ENCODE results near the gene PSMA7. TPM values are rescaled to one million over a fixed set of nuclear protein-coding genes. Genes with fewer than 3 reads are reported as not detected.

Gene PSMA7
- polyA plus RNA-seq, 3 donors = 187 to 519 (median 266) TPM

DNA sequence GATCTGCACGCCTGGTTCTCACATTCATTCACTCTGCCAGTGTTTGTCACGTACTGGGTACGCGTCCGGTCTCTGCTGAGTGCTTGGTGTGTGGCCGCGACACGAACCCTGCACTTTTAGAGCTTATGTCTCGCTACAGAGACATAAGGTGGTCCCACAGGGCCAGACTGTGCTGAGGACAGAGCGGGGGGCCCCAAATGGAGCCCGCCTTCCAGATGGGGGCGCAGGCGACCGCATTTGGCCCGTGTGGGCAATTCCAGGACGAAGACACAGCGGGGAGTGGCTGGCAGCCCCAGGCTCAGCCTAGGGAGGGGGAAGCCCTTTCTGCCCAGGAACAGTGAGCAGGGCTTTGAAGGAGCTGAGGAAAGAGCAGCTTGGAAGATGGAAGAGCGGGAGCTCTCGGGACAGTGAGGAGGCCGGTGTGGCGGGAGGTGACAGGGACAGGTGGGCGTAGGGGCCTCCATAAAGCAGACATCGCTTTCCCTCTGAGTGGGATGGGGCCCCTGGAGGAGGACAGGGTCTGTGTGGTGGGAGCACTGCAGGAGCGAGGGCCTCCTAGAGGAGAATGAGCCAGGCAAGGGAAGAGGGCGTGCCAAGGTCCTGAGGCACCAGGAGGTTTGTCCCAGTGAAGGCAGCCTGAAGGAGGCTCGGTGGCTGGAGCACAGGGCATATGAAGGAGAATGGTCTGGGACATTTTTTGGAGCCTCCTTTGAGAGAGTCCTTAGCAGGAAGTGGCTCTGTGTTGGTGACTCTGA lies 31.9 kb upstream of the PSMA7 start:
- WGBS, 3 donors = 94 to 97% (median 97%) methylated on average over 26 of the region's 26 CpGs
- no peak overlapping the region for H3K27ac ChIP-seq (ENCODE audit: low read depth, low read length)

DNA sequence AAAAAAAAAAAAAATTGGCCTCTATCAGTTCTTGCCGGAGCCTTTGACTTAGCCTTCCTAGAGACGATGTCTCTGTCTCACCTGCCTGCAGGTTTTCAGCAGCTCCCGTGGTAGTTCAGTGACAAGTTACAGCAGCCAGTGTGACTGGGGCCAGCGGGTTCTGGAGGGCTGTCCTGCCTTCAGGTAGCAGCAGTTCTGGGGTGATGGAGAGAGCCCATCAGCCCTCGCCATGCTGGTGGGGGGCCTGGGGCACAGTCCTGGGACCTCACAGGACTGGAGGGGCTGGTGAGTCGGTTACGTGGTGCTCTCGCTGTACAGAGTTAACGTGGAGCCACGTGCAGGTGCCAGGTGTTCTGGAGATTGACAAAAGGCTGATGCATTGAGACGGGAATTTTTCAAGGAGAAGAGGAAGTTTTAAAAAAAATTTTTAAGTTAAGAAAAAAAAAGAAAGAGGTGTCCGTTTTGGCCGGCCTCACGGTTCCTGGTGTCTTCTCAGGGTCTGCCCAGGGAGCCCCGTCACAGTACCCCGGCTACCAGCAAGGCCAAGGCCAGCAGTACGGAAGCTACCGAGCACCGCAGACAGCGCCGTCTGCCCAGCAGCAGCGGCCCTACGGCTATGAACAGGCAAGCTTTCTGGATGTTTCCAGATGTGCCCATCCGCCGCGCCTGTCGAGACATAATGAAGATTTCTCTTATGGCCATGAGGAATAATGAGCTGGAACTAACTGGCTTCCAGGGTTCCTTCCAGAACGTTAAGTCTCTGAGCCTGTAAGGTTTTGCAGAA lies 31.0 kb upstream of the PSMA7 start:
- H3K27ac ChIP-seq (ENCODE audit: low read depth, low read length) = no peak overlapping the region
- 94 to 96% (median 95%) methylated on average over 28 of the region's 28 CpGs for WGBS, 3 donors

DNA sequence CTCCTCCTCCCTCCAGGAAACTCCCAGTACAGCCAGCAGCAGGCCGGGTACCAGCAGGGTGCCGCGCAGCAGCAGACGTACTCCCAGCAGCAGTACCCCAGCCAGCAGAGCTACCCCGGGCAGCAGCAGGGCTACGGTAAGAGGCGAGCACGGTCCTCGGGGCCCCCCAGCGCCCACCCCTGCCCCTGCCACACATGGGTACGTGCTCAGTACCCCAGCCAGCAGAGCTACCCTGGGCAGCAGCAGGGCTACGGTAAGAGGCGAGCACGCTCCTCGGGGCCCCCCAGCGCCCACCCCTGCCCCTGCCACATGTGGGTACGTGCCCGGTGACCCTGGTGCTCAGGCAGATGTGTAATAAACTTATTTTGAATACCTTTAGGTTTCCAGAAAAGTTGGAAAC lies 29.5 kb upstream of the PSMA7 start:
- 89 to 99% (median 97%) methylated on average over 13 to 18 of the region's 18 CpGs for WGBS, 3 donors
- H3K27ac ChIP-seq (ENCODE audit: low read depth, low read length) = no peak overlapping the region

DNA sequence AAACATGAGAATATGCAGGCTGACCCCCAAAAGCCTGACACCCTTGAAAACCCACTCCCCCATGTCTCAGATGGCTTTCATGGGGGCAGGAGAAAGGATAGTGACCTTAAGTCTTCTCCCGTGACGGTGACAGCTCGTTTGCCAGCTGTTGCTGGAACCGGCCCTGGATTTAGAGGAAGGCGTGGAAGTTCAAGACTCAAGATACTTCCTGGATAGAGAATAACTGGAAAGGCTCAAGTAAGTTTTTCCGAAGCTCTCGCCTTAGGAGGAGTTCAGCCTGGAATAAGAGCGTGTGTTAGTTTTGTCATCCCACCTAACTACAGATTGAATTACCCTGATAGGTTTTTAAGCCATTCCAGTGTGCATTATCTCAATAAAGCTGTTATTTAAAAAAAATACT lies 28.1 kb upstream of the PSMA7 start:
- no peak overlapping the region for H3K27ac ChIP-seq (ENCODE audit: low read depth, low read length)
- WGBS, 3 donors = 76 to 85% (median 79%) methylated on average over 8 of the region's 8 CpGs

DNA sequence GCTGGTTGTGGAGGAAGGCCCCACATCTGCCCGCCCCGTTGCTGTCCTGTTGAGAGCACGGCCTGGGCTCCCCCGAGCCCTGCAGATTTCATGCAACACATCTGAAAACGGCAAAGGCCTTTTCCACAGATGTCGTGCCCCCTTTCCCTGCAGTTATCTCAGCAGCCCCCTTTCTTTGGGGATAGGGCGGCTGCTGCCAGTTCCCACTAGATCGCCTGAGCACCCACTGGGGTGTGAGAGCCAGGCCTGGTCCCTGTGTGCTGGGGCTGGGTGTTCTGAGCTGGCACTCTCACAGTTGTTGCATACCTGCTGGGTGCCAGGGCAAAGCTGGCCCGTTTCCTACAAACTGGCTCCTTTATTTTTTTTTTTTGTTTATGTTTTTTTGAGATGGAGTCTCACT lies 27.3 kb upstream of the PSMA7 start:
- 94 to 95% (median 94%) methylated on average over 9 of the region's 9 CpGs for WGBS, 3 donors
- H3K27ac ChIP-seq (ENCODE audit: low read depth, low read length) = peak overlapping the region; percentile 17

DNA sequence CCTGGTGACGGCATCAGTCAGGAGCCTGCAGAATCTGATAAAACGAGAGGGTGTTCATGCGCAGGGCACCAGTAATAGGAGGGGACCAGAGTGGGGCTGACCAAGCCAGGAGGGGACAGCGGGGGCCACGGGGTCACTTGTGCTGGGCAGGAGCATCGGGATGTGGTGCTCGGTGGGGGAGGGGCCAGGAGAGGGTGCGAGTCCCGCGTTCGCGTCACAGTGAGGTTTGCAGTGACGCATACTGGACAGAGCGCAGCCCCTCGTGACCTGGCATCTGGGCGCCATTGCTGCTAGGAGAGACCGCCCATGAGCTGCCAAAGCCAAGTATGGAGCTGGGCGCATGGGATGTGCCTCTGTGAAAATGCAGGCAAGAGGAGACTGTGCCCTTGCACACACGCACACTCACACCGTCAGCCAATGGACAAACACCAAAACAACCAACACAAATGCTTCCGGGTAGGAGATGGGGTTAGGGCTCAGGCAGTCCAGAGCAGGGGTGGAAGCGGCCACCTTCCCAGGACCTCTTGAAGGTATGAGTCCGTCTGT lies 25.8 kb upstream of the PSMA7 start:
- no peak overlapping the region for H3K27ac ChIP-seq (ENCODE audit: low read depth, low read length)
- 95 to 97% (median 96%) methylated on average over 21 to 23 of the region's 23 CpGs for WGBS, 3 donors

DNA sequence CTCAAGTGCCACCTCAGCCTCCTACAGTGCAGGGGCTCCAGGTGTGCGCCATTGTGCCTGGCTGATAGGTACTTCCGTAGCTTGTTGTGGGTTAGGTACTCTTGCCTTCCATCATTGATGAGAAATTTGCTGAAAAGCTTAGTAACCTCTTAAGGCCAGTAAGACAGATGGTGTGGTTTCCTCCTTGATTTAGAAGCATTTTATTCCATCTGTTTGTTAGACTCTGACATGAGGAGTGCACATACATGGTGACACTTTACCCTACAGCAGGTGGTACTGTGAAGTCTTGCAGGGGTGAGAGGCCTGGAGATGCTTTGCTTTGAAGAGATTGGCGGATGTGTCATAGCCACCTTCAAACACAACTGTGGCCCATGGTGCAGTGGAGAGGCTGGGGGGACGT lies 24.9 kb upstream of the PSMA7 start:
- no peak overlapping the region for H3K27ac ChIP-seq (ENCODE audit: low read depth, low read length)
- 78 to 95% (median 94%) methylated on average over 4 of the region's 4 CpGs for WGBS, 3 donors

DNA sequence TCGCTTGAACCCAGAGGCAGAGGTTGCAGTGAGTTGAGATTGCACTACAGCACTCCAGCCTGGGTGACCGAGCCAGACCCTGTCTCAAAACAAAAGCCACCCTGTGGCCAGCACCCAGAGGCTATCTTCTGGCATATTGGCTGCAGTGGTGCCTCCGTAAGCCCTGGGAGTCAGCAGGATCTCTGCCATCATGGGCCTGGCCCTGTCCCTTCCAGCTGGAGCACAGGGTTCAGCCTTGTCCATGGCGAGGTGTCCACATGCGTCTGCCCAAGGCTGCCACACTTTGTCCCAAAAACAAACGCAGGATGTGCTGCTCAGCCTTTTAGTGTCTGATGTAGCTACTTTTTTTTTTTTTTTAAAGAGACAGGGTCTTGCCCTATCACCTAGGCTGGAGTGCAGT lies 24.3 kb upstream of the PSMA7 start:
- 80 to 86% (median 82%) methylated on average over 6 of the region's 6 CpGs for WGBS, 3 donors
- no peak overlapping the region for H3K27ac ChIP-seq (ENCODE audit: low read depth, low read length)

DNA sequence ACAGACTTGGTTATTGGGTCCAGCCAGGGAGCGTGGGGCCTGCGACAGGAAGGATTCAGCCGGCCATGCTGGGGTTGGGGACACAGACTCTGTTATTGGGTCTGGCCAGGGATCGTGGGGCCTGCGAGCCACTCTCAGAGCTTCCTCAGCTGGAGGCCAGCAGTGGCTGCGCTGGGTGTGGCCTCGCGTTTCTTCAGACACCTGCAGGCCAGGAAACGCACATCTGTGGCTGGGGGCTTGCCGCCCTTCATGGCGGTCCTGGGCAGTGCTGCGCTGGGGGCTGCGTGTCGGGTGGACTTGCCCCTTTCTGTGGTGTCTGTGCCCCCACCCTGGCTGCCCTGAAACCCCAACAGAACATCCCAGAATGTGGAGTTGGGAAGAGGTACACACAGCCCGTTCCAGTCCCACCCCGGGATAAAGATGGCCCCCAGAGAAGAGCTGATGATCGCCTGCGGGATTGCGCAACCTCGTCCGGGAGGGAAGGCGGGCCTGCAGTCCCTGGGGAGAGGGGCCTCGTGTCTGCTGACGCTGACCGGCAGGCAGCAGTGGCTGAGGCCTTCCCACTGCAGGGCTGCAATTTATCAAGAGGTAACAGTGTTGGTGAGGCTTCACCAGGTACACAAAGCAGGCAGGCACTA lies 22.7 kb upstream of the PSMA7 start:
- 79 to 89% (median 79%) methylated on average over 25 of the region's 25 CpGs for WGBS, 3 donors

DNA sequence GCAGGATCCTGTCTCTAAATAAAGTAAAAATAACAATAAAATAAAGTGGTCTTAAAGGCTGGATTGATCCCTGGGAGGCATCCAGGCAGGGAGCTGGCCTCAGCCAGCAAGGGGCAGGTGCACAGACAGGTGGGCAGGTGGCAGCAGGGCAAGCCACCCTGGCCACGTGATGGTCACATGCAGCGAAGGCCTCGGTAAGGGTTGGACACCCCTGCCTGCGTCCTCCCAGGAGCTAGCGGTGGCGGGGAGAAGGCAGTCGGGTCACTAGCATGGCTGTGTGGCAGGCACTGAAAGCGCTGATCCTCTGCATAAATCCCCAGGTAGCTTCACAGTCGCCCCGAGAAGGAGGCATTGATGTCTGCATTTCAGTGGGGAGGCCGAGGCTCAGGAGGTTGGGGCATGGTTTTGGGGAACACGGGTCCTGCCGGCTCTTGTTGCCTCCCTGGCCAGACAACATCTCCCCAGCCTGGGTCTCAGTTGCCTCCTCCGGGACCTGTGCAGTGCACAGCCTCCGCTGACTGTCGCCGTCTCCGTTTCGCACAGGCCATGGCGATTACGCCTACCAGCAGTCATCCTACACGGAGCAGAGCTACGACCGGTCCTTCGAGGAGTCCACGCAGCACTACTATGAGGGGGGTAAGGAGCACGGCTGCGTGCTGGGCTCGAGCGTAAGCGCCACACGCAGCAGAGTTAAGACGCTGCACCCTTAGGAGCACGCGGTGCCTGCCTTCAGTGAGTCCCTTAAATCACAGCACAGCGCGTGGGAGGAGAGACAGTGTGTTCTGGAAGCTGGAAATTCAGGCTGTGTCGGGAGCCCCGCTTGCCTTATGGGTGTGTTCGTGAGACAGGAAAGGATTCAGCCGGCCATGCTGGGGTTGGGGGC lies 21.9 kb upstream of the PSMA7 start:
- 96 to 97% (median 96%) methylated on average over 41 of the region's 41 CpGs for WGBS, 3 donors
- no peak overlapping the region for H3K27ac ChIP-seq (ENCODE audit: low read depth, low read length)

More for the DNA sequence above, 22.7 kb upstream of the PSMA7 start:
- no peak overlapping the region for H3K27ac ChIP-seq (ENCODE audit: low read depth, low read length)

DNA sequence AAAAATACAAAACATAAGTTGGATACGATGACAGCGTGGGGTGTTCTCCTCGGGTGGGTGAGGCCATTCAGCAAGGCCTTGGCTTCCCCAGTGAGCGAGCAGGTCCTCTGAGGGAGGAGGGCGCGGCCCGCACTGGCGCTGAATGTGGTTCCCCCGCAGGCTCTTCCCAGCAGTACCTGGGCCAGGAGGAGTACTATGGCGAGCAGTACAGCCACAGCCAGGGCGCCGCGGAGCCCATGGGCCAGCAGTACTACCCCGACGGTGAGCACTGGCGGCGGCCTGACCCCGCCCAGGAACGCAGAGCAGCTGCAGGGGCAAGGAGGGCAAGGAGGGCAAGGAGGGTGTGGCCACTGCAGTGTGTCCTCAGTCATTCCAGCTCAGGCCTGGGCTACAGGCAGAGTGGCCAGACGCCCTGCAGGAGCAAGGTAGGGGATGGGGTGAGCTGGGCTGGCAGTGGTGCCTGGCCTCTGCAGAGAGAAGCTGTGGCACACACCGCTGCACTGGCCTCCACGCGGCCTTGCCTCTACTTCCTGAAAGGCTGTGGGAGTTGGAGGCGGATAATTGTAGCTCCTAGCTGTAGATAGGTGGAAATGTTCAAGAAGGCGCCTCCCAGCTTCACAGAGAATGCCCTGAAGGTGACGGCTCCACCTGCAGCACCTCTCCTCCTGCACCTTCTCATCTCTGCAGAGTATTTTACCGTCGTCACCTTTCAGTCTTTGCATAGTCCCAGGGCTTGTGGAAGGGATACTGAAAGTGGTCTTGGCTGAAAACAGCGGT lies 21.0 kb upstream of the PSMA7 start:
- 95% methylated on average over 25 to 29 of the region's 29 CpGs for WGBS, 3 donors
- H3K27ac ChIP-seq (ENCODE audit: low read depth, low read length) = no peak overlapping the region

DNA sequence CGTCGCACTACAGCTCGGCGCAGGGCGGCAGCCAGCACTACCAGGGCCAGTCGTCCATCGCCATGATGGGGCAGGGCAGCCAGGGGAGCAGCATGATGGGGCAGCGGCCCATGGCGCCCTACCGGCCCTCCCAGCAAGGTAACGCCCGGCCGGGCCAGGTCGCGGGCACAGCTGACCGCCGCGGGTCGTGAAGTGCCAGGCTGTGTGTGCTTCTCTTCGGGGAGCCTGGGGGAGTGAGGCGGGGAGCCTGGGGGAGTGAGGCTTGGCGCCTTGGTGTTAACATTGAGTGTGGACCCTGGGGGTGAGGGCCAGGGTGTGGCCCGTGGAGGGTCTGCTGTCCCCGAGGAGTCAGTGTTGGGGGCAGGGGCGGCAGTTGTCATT lies 20.3 kb upstream of the PSMA7 start:
- WGBS, 3 donors = 94 to 97% (median 97%) methylated on average over 22 to 25 of the region's 25 CpGs
- no peak overlapping the region for H3K27ac ChIP-seq (ENCODE audit: low read depth, low read length)

DNA sequence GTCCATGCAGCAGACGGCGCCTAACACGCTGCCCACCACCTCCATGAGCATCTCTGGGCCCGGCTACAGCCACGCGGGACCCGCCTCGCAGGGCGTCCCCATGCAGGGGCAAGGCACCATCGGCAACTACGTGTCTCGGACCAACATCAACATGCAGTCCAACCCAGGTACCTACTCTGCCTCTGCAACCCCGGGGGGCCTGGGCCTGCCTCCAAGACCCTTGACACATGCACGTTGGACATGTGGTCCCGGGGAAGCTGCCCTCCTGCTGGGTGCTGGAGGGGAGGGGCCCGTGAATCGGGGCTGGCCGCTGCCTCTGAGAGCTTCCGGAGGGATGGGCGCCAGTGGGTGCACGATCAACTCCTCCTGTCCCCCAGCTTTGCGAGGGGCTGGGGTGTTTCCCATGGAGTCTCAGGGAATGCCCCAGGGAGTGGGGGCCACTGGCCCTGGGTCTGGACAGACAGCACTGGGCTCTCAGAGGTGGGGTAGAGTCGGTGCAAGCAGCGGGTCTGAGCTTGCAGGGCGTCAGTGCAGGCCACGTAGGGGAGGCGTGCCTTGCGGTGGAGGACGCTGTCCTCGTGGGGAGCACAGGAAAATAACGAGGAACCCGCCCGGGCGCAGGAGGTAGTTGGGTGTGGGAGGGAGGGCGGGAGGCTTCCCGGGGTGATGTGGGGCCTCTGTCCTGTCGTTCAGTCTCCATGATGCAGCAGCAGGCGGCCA lies 19.7 kb upstream of the PSMA7 start:
- WGBS, 3 donors = 91 to 96% (median 94%) methylated on average over 36 to 38 of the region's 38 CpGs
- no peak overlapping the region for H3K27ac ChIP-seq (ENCODE audit: low read depth, low read length)

DNA sequence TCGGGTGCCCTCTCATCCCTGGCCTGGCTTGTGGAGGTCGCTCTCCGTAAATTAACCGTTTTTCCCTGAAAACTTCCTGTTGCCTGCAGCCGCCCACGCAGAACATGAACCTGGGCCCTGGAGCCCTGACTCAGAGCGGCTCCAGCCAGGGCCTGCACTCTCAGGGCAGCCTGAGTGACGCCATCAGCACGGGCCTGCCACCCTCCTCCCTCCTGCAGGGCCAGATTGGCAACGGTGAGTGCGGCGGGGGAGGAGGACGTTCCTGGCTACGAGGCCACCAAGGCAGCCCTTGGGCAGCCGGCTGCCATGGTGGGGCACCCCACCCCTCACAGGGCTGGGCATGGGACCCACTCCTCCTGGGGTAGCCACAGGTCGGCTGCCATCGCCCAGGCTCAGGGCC lies 18.2 kb upstream of the PSMA7 start:
- no peak overlapping the region for H3K27ac ChIP-seq (ENCODE audit: low read depth, low read length)
- WGBS, 3 donors = 86 to 87% (median 86%) methylated on average over 13 to 17 of the region's 17 CpGs

DNA sequence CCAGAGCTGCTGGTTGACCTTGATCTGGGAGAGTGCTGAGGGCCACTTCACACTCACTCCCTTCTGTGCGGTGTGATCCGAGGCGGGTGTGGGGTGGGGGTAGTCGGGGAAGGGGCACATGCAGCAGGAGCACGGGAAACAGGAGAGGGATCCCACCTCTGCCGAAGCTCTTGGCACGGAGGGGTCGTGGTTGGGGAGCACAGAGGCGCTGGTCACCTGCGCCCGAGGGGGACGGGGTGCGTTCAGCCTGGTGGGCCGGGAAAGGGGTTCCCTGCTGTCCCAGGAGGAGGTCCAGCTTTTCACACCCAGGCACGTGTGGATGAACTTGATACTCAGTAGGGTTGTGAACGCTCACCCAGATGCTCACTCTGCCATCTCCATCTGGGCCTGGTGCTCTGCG lies 17.7 kb upstream of the PSMA7 start:
- WGBS, 3 donors = 89 to 95% (median 94%) methylated on average over 17 of the region's 17 CpGs

DNA sequence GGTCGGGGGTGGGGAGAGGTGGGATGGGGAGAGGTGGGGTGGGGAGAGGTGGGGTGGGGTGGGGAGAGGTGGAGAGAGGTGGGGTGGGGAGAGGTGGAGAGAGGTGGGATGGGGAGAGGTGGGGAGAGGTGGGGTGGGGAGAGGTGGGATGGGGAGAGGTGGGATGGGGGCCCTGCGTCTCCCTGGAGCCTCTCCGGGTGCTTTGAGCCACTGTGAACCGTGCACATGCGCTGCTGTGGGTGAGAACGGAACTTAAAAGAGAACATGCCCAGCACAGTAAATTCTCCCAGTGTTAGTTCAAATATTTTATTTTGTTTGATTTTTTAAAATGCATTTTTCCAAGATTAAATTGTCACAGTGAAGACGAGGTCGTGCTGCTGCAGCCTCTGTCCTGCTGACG lies 17.1 kb upstream of the PSMA7 start:
- no peak overlapping the region for H3K27ac ChIP-seq (ENCODE audit: low read depth, low read length)
- 95 to 99% (median 97%) methylated on average over 8 to 9 of the region's 9 CpGs for WGBS, 3 donors

More for the DNA sequence above, 17.7 kb upstream of the PSMA7 start:
- H3K27ac ChIP-seq (ENCODE audit: low read depth, low read length) = no peak overlapping the region

DNA sequence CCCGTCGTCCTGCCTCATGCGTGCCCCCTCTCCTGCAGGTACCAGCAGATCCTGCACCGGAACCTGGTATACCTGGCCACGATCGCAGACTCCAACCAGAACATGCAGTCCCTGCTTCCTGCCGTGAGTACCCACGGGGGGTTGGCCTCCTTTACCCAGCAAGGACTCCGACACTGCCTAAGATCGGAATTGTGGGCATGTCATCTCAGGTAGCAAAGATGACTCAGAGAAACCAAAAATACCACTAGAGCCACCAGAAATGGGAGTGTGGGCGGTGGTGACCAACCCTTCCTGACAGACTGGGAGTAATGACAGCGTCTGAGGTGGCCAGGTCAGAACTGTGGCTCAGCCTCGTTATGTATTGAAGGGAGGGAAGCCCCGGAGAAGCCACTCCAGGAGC lies 16.6 kb upstream of the PSMA7 start:
- WGBS, 3 donors = 87 to 90% (median 89%) methylated on average over 14 of the region's 14 CpGs
- H3K27ac ChIP-seq (ENCODE audit: low read depth, low read length) = no peak overlapping the region
